Fibroblast of villous mesenchyme (primary cell): ENCODE results near the gene LRRC3B. TPM values are rescaled to one million over a fixed set of nuclear protein-coding genes. Genes with fewer than 3 reads are reported as not detected.

Source experiments
- DNase-seq: peaks from one replicate; pipeline ENCODE4 v3.0.0-alpha.2; 2010; ENCODE audit warnings: low read depth
- H3K4me3 ChIP-seq: 2 replicates; pipeline ENCODE4 v1.5.1; 2011; ENCODE audit warnings: low read depth, mild to moderate bottlenecking, low read length
- CTCF ChIP-seq: IDR thresholded peaks from 2 replicates; pipeline ENCODE4 v1.5.1; 2012; ENCODE audit warnings: low read depth, mild to moderate bottlenecking, low read length; ENCODE audit not compliant: insufficient read depth
- total RNA-seq: library from RNA; depleted of rRNA; stranded (reverse); fragments of >200 nt; gene quantifications from 2 replicates; pipeline ENCODE4 v1.2.3, GENCODE V29; 2012

Gene LRRC3B
- total RNA-seq, 1 donor, result not detected

- no peak for DNase-seq
- no peak overlapping the region for H3K4me3 ChIP-seq
- no peak for TF ChIP-seq CTCF
Measured at GRCh38 chr3:26713091-26713490, 90.5 kb downstream of the LRRC3B start.

GRCh38 chr3:26714485-26714884, 91.9 kb downstream of the LRRC3B start:
- DNase-seq, result no peak
- no peak for TF ChIP-seq CTCF
- no peak overlapping the region for H3K4me3 ChIP-seq

- TF ChIP-seq CTCF, result no peak
- H3K4me3 ChIP-seq, result no peak overlapping the region
- DNase-seq, result no peak
Measured at GRCh38 chr3:26715431-26715830, 92.9 kb downstream of the LRRC3B start.

- TF ChIP-seq CTCF, result no peak
- no peak for DNase-seq
- H3K4me3 ChIP-seq, result no peak overlapping the region
Measured at GRCh38 chr3:26718315-26718714, 95.7 kb downstream of the LRRC3B start.

- TF ChIP-seq CTCF, result no peak
- no peak overlapping the region for H3K4me3 ChIP-seq
Measured at GRCh38 chr3:26719134-26719533, 96.6 kb downstream of the LRRC3B start.

GRCh38 chr3:26721047-26721446, 98.5 kb downstream of the LRRC3B start:
- TF ChIP-seq CTCF, result no peak
- no peak for DNase-seq
- no peak overlapping the region for H3K4me3 ChIP-seq

More at GRCh38 chr3:26719134-26719533, 96.6 kb downstream of the LRRC3B start:
- DNase-seq, result no peak

- TF ChIP-seq CTCF, result no peak
- DNase-seq, result no peak
- no peak overlapping the region for H3K4me3 ChIP-seq
Measured at GRCh38 chr3:26731843-26732242, 109.3 kb downstream of the LRRC3B start.
